Fibroblast of lung (primary cell): ENCODE data around the gene GAGE13.

Experiments used
- EZH2 ChIP-seq: IDR thresholded peaks from 2 replicates; pipeline ENCODE4 v1.5.1; 2012; ENCODE audit warnings: low read length, control low read depth, mild to moderate bottlenecking; ENCODE audit errors: missing control alignments
- TF ChIP-seq, protein P1 (sequence below), 2 donors: IDR thresholded peaks in 1 of 2; conservative IDR thresholded peaks in 1 of 2; 1 replicate in 1 of 2; 2 replicates in 1 of 2; pipeline ENCODE4 v1.5.1; 2011 to 2012; ENCODE audit warnings: low read length in 2 of 2, control low read depth in 1 of 2, inconsistent platforms in 1 of 2, low read depth in 1 of 2, mild to moderate bottlenecking in 1 of 2

- TF ChIP-seq, protein P1, sequence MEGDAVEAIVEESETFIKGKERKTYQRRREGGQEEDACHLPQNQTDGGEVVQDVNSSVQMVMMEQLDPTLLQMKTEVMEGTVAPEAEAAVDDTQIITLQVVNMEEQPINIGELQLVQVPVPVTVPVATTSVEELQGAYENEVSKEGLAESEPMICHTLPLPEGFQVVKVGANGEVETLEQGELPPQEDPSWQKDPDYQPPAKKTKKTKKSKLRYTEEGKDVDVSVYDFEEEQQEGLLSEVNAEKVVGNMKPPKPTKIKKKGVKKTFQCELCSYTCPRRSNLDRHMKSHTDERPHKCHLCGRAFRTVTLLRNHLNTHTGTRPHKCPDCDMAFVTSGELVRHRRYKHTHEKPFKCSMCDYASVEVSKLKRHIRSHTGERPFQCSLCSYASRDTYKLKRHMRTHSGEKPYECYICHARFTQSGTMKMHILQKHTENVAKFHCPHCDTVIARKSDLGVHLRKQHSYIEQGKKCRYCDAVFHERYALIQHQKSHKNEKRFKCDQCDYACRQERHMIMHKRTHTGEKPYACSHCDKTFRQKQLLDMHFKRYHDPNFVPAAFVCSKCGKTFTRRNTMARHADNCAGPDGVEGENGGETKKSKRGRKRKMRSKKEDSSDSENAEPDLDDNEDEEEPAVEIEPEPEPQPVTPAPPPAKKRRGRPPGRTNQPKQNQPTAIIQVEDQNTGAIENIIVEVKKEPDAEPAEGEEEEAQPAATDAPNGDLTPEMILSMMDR (conservative IDR thresholded peaks at IDR 0.05 in 1 of 2, IDR thresholded peaks at IDR 0.05 in 1 of 2; ENCODE audit: low read depth in 1 of 2, low read length in 2 of 2): peak in 1 of 2 donors; percentile 45
- TF ChIP-seq EZH2: no peak
Observed at GRCh38 chrX:49282647-49283011, 48.8 kb upstream of the GAGE13 start.
